Measurements from ENCODE around the gene FAM229A. TPM values are rescaled to one million over a fixed set of nuclear protein-coding genes. Genes with fewer than 3 reads are reported as not detected.

Gene FAM229A
- total RNA-seq, 1 donor = 2.5 TPM

DNA sequence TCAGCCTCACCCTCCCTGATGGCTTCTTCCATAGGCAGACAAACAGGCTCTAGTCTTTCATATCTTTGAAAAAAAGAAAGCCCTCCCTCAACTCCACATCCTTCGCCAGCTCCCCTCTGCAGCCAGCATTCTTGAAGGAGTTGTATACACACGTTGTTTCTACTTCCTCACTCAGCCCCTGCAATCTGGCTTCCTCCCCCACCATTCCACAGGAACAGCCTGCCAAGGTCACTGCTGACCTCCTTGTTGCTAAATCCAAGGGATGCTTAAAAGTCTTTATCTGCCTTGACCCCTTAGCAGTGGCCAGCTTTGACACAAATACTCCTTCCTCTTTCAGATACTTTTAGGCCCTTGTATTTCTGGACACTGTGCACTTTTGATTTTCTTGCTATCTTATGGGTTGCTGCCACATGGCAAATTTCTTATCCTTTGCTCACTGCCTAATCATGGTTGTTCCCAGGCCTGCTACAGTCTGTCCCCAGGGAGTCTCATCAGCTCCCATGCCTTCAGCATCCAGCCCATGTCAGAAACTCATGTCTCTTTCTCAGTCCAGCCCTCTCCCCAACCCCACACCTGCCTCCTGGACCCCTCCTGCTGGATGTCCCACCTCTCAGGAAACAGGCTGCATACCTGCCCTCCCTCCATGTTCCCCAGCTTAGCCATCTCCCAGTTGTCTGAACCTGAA is 8.3 kb downstream of the FAM229A start:
- Histone ChIP-seq H3K27me3 (ENCODE audit: insufficient read depth, low read length) (no peaks in the 10 kb centered on the region), H3K27ac (ENCODE audit: low read depth, low read length) (peak overlapping the region; percentile 67), H2AFZ (ENCODE audit: low read length) (peak overlapping the region; percentile 32), H3K4me1 (ENCODE audit: insufficient read depth, low read length) (peaks cover 27% of the 10 kb centered on the region), H3K9me3 (ENCODE audit: low read depth, low read length) (no peaks in the 10 kb centered on the region), H3K4me2 (ENCODE audit: insufficient read depth, low read length) (peak overlapping the region; percentile 87), H3K79me2 (ENCODE audit: insufficient read depth, low read length) (no peaks in the 10 kb centered on the region), H4K20me1 (ENCODE audit: insufficient read depth, low read length) (no peaks in the 10 kb centered on the region), H3K4me3 (ENCODE audit: insufficient read depth, low read length) (no peak overlapping the region), H3K36me3 (ENCODE audit: insufficient read depth, low read length) (peaks cover 5% of the 10 kb centered on the region)
- TF ChIP-seq, protein P1, sequence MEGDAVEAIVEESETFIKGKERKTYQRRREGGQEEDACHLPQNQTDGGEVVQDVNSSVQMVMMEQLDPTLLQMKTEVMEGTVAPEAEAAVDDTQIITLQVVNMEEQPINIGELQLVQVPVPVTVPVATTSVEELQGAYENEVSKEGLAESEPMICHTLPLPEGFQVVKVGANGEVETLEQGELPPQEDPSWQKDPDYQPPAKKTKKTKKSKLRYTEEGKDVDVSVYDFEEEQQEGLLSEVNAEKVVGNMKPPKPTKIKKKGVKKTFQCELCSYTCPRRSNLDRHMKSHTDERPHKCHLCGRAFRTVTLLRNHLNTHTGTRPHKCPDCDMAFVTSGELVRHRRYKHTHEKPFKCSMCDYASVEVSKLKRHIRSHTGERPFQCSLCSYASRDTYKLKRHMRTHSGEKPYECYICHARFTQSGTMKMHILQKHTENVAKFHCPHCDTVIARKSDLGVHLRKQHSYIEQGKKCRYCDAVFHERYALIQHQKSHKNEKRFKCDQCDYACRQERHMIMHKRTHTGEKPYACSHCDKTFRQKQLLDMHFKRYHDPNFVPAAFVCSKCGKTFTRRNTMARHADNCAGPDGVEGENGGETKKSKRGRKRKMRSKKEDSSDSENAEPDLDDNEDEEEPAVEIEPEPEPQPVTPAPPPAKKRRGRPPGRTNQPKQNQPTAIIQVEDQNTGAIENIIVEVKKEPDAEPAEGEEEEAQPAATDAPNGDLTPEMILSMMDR (IDR thresholded peaks at IDR 0.05; ENCODE audit: extremely low read depth, low read depth, low read length) = no peak
- DNase-seq (ENCODE audit: insufficient read length, low spot score, missing footprints) = peak; percentile 93

DNA sequence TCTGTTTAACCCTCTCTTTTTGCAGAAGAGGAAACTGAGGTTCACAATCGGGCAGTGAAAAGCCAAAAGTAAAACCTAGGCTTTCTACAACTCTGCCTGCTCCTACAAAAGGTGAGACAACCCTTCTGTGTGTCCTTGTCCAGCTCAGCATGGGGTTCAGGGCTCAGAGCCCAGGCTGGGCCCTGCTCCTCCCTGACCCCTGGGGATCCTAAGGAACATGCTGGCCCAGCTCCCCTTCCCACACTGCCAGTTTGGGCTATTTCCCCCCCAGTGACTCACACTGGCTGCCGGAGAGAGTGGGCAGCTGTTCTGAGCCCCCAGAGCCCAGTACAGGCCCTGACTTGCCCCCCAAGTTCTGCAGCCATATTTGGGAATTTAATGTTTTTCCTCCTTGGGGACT is 8.9 kb downstream of the FAM229A start:
- Histone ChIP-seq H3K27ac (ENCODE audit: low read depth, low read length) (peak overlapping the region; percentile 67), H2AFZ (ENCODE audit: low read length) (peak overlapping the region; percentile 32), H3K79me2 (ENCODE audit: insufficient read depth, low read length) (no peaks in the 10 kb centered on the region), H3K27me3 (ENCODE audit: insufficient read depth, low read length) (no peaks in the 10 kb centered on the region), H3K4me3 (ENCODE audit: insufficient read depth, low read length) (no peak overlapping the region), H4K20me1 (ENCODE audit: insufficient read depth, low read length) (no peaks in the 10 kb centered on the region), H3K36me3 (ENCODE audit: insufficient read depth, low read length) (peaks cover 5% of the 10 kb centered on the region), H3K4me1 (ENCODE audit: insufficient read depth, low read length) (peaks cover 27% of the 10 kb centered on the region), H3K4me2 (ENCODE audit: insufficient read depth, low read length) (peak overlapping the region; percentile 87), H3K9me3 (ENCODE audit: low read depth, low read length) (no peaks in the 10 kb centered on the region)
- peak; percentile 74 for DNase-seq (ENCODE audit: insufficient read length, low spot score, missing footprints)
- TF ChIP-seq, protein P1 (IDR thresholded peaks at IDR 0.05; ENCODE audit: extremely low read depth, low read depth, low read length) = no peak

DNA sequence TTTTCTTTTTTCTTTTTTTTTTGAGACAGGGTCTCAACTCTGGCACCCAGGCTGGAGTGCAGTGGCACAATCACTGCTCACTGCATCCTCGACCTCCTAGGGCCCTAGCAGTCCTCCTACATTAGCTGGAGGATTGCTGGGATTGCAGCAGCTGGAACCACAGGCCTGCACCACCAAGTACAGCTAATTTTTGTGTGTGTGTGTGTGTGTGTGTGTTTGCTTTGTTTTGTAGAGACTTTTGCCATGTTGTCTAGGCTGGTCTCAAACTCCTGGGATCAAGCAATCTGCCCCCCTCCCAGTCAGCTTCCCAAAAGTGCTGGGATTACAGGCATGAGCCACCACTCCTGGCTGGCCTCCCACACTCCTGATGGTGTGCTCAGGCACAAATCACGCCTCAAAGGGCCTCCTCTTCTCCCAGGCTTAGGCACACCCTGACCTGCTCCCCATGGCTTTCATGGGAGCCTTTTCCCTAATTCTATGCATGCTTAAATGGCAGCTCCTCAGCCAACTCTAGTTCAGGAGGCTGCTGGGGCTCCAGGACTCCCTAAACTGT is 9.4 kb downstream of the FAM229A start:
- Histone ChIP-seq H2AFZ (ENCODE audit: low read length) (no peak overlapping the region), H3K4me2 (ENCODE audit: insufficient read depth, low read length) (peak overlapping the region; percentile 87), H3K4me3 (ENCODE audit: insufficient read depth, low read length) (no peak overlapping the region), H4K20me1 (ENCODE audit: insufficient read depth, low read length) (no peaks in the 10 kb centered on the region), H3K36me3 (ENCODE audit: insufficient read depth, low read length) (peaks cover 5% of the 10 kb centered on the region), H3K4me1 (ENCODE audit: insufficient read depth, low read length) (peaks cover 27% of the 10 kb centered on the region), H3K27me3 (ENCODE audit: insufficient read depth, low read length) (no peaks in the 10 kb centered on the region), H3K79me2 (ENCODE audit: insufficient read depth, low read length) (no peaks in the 10 kb centered on the region), H3K9me3 (ENCODE audit: low read depth, low read length) (no peaks in the 10 kb centered on the region), H3K27ac (ENCODE audit: low read depth, low read length) (peak overlapping the region; percentile 67)
- TF ChIP-seq, protein P1 (IDR thresholded peaks at IDR 0.05; ENCODE audit: extremely low read depth, low read depth, low read length) = no peak
- peak; percentile 26 for DNase-seq (ENCODE audit: insufficient read length, low spot score, missing footprints)

DNA sequence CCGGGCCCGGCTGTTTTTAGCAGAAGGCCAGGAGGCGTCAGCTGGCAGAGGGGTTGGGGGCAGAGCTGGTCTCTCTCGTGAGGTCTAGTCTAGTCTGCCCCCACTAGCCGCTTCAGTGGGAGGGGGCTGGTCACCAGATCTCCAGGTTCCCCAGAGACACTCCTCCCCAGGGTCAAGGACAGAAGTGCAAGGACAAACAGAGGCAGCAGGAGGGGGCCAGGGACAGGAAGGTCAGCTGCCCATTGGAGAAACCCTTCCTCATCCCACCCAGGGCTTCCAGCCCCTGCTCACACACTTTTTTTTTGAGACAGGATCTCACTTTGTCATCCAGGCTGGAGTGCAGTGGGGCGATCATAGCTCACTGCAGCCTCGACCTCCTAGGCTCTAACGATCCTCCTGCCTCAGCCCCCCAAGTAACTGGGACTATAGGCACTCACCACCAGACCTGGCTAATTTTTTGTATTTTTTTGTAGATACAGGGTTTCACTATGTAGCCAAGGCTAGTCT is 10.0 kb downstream of the FAM229A start:
- Histone ChIP-seq H2AFZ (ENCODE audit: low read length) (peak overlapping the region; percentile 86), H4K20me1 (ENCODE audit: insufficient read depth, low read length) (no peaks in the 10 kb centered on the region), H3K36me3 (ENCODE audit: insufficient read depth, low read length) (peaks cover 5% of the 10 kb centered on the region), H3K27ac (ENCODE audit: low read depth, low read length) (peak overlapping the region; percentile 85), H3K4me2 (ENCODE audit: insufficient read depth, low read length) (peak overlapping the region; percentile 87), H3K79me2 (ENCODE audit: insufficient read depth, low read length) (no peaks in the 10 kb centered on the region), H3K27me3 (ENCODE audit: insufficient read depth, low read length) (no peaks in the 10 kb centered on the region), H3K4me1 (ENCODE audit: insufficient read depth, low read length) (peaks cover 27% of the 10 kb centered on the region), H3K9me3 (ENCODE audit: low read depth, low read length) (no peaks in the 10 kb centered on the region), H3K4me3 (ENCODE audit: insufficient read depth, low read length) (peak overlapping the region; percentile 85)
- TF ChIP-seq, protein P1 (IDR thresholded peaks at IDR 0.05; ENCODE audit: extremely low read depth, low read depth, low read length) = no peak
- DNase-seq (ENCODE audit: insufficient read length, low spot score, missing footprints) = no peak

Measured in osteoblast (primary cell).